H9 (cell line): ENCODE measurements around the gene MAGEA2B. TPM values are rescaled to one million over a fixed set of nuclear protein-coding genes. Genes with fewer than 3 reads are reported as not detected.

Source experiments
- DNase-seq: peaks from one replicate; pipeline ENCODE4 v3.0.0-alpha.2; 2017
- H2AFZ ChIP-seq: one replicate; pipeline ENCODE4 v1.6.1; 2013; ENCODE audit warnings: mild to moderate bottlenecking, low read length, control low read depth, moderate library complexity
- H2AK5ac ChIP-seq: 2 replicates; pipeline ENCODE4 v1.6.1; 2013; ENCODE audit warnings: low read length, control low read depth, mixed read lengths; ENCODE audit not compliant: insufficient read length
- H2BK120ac ChIP-seq: one replicate; pipeline ENCODE4 v1.6.1; 2013; ENCODE audit warnings: low read depth, mild to moderate bottlenecking, low read length, control low read depth, inconsistent platforms; ENCODE audit not compliant: poor library complexity, severe bottlenecking
- H2BK12ac ChIP-seq: 2 replicates; pipeline ENCODE4 v1.6.1; 2013; ENCODE audit warnings: low read length, control low read depth, mixed read lengths, low read depth; ENCODE audit not compliant: insufficient read length
- H2BK15ac ChIP-seq: 2 replicates; pipeline ENCODE4 v1.6.1; 2013; ENCODE audit warnings: low read depth, low read length, control low read depth
- H2BK20ac ChIP-seq: one replicate; pipeline ENCODE4 v1.6.1; 2013; ENCODE audit warnings: low read depth, mild to moderate bottlenecking, low read length, control low read depth, inconsistent platforms; ENCODE audit not compliant: poor library complexity, severe bottlenecking
- H2BK5ac ChIP-seq: 2 replicates; pipeline ENCODE4 v1.6.1; 2013; ENCODE audit warnings: low read length, control low read depth, mixed read lengths; ENCODE audit not compliant: insufficient read length
- H3K14ac ChIP-seq: 2 replicates; pipeline ENCODE4 v1.6.1; 2013; ENCODE audit warnings: low read length, control low read depth; ENCODE audit not compliant: insufficient read depth
- H3K18ac ChIP-seq: 2 replicates; pipeline ENCODE4 v1.6.1; 2013; ENCODE audit warnings: low read depth, mild to moderate bottlenecking, mixed read lengths, low read length, control low read depth; ENCODE audit not compliant: insufficient read length
- H3K23ac ChIP-seq: 2 replicates; pipeline ENCODE4 v1.6.1; 2013; ENCODE audit warnings: low read length, control low read depth, mixed read lengths, low read depth; ENCODE audit not compliant: insufficient read length
- H3K23me2 ChIP-seq: 2 replicates; pipeline ENCODE4 v1.6.1; 2013; ENCODE audit warnings: low read depth, mild to moderate bottlenecking, mixed read lengths, low read length, control low read depth; ENCODE audit not compliant: insufficient read length, poor library complexity, severe bottlenecking
- H3K27ac ChIP-seq: 2 replicates; pipeline ENCODE4 v1.5.1; 2013; ENCODE audit warnings: low read length, control low read depth, mixed read lengths, low read depth; ENCODE audit not compliant: insufficient read length
- H3K27me3 ChIP-seq: 2 replicates; pipeline ENCODE4 v1.6.1; 2013; ENCODE audit warnings: low read length, control low read depth, inconsistent platforms; ENCODE audit not compliant: insufficient read depth
- H3K4ac ChIP-seq: 2 replicates; pipeline ENCODE4 v1.6.1; 2013; ENCODE audit warnings: low read depth, mild to moderate bottlenecking, control low read depth, inconsistent platforms, low read length, moderate library complexity
- H3K4me1 ChIP-seq: 2 replicates; pipeline ENCODE4 v1.6.1; 2013; ENCODE audit warnings: low read length, control low read depth, inconsistent platforms; ENCODE audit not compliant: insufficient read depth
- H3K4me2 ChIP-seq: 2 replicates; pipeline ENCODE4 v1.6.1; 2013; ENCODE audit warnings: low read length, control low read depth, mixed read lengths; ENCODE audit not compliant: insufficient read length, insufficient read depth
- H3K56ac ChIP-seq: 2 replicates; pipeline ENCODE4 v1.6.1; 2013; ENCODE audit warnings: low read depth, mild to moderate bottlenecking, mixed read lengths, low read length, control low read depth; ENCODE audit not compliant: insufficient read length
- H3K79me1 ChIP-seq: 2 replicates; pipeline ENCODE4 v1.6.1; 2013; ENCODE audit warnings: low read depth, mild to moderate bottlenecking, moderate library complexity, low read length, control low read depth, inconsistent platforms; ENCODE audit not compliant: insufficient read depth, poor library complexity, severe bottlenecking
- H3K79me2 ChIP-seq: 2 replicates; pipeline ENCODE4 v1.6.1; 2013; ENCODE audit warnings: low read length, control low read depth, inconsistent platforms; ENCODE audit not compliant: insufficient read depth
- H3K9ac ChIP-seq: 2 replicates; pipeline ENCODE4 v1.6.1; 2013; ENCODE audit warnings: low read length, control low read depth, mixed read lengths; ENCODE audit not compliant: insufficient read length; ENCODE audit errors: extremely low read depth
- H3K9me3 ChIP-seq: one replicate; pipeline ENCODE4 v1.6.1; 2013; ENCODE audit warnings: low read depth, low read length, inconsistent platforms; ENCODE audit not compliant: control insufficient read depth
- H3T11ph ChIP-seq: one replicate; pipeline ENCODE4 v1.6.1; 2013; ENCODE audit warnings: mild to moderate bottlenecking, low read length, control low read depth, inconsistent platforms
- H4K20me1 ChIP-seq: one replicate; pipeline ENCODE4 v1.6.1; 2013; ENCODE audit not compliant: control insufficient read depth, insufficient read length, insufficient read depth
- H4K5ac ChIP-seq: 2 replicates; pipeline ENCODE4 v1.6.1; 2013; ENCODE audit warnings: low read depth, mild to moderate bottlenecking, mixed read lengths, low read length, control low read depth; ENCODE audit not compliant: insufficient read length
- H4K8ac ChIP-seq: replicated peaks from 2 replicates; pipeline ENCODE4 v1.6.1; 2013; ENCODE audit warnings: low read length, control low read depth, mixed read lengths, low read depth; ENCODE audit not compliant: insufficient read length
- H4K91ac ChIP-seq: 2 replicates; pipeline ENCODE4 v1.6.1; 2013; ENCODE audit warnings: low read depth, mild to moderate bottlenecking, moderate library complexity, mixed read lengths, low read length, control low read depth; ENCODE audit not compliant: insufficient read length
- H3K27ac Mint-ChIP-seq, 3 experiments: 2 replicates in 2 of 3; 3 replicates in 1 of 3; pipeline ENCODE4 v1.8.0; 2020 to 2021; ENCODE audit warnings: mixed read lengths in 3 of 3, mild to moderate bottlenecking in 1 of 3, moderate library complexity in 1 of 3
- H3K27me3 Mint-ChIP-seq: 2 replicates; pipeline ENCODE4 v1.8.0; 2021; ENCODE audit warnings: low read depth, mild to moderate bottlenecking, moderate library complexity, mixed read lengths
- H3K36me3 Mint-ChIP-seq, 3 experiments: 2 replicates in 2 of 3; 3 replicates in 1 of 3; pipeline ENCODE4 v1.8.0; 2020 to 2021; ENCODE audit warnings: low read depth in 3 of 3, mixed read lengths in 3 of 3; ENCODE audit not compliant: insufficient read depth in 1 of 3
- H3K4me1 Mint-ChIP-seq, 2 experiments: 2 replicates each; pipeline ENCODE4 v1.8.0; 2020; ENCODE audit warnings: mixed read lengths in 2 of 2
- H3K4me3 Mint-ChIP-seq, 2 experiments: 2 replicates in 1 of 2; 3 replicates in 1 of 2; pipeline ENCODE4 v1.8.0; 2020 to 2021; ENCODE audit warnings: mild to moderate bottlenecking in 2 of 2, mixed read lengths in 2 of 2, moderate library complexity in 1 of 2
- H3K9me3 Mint-ChIP-seq, 2 experiments: 2 replicates in 1 of 2; 3 replicates in 1 of 2; pipeline ENCODE4 v1.8.0; 2020; ENCODE audit warnings: mild to moderate bottlenecking in 2 of 2, mixed read lengths in 2 of 2, moderate library complexity in 1 of 2
- WGBS: extraction: QIAGEN DNeasy Blood & Tissue Kit; methylation state at CpG from one replicate; pipeline ENCODE4 v1.1.7; 2013; ENCODE audit warnings: missing lambda C conversion rate, low lambda C conversion rate, mixed read lengths; ENCODE audit not compliant: insufficient read length; ENCODE audit errors: extremely low coverage; 5-methylcytosine and 5-hydroxymethylcytosine counted together
- total RNA-seq: library from RNA; stranded (reverse); gene quantifications from 2 replicates; pipeline ENCODE4 v1.2.1, GENCODE V29; 2021
- TF ChIP-seq, protein P1 (sequence below): fragments of 200-600 bp; sonication (generic); conservative IDR thresholded peaks from 3 replicates; pipeline ENCODE4 v1.8.0; 2021; ENCODE audit warnings: antibody characterized with exemption, mild to moderate bottlenecking

Gene MAGEA2B
- total RNA-seq, 1 experiment from 2014 or later: not detected

DNA sequence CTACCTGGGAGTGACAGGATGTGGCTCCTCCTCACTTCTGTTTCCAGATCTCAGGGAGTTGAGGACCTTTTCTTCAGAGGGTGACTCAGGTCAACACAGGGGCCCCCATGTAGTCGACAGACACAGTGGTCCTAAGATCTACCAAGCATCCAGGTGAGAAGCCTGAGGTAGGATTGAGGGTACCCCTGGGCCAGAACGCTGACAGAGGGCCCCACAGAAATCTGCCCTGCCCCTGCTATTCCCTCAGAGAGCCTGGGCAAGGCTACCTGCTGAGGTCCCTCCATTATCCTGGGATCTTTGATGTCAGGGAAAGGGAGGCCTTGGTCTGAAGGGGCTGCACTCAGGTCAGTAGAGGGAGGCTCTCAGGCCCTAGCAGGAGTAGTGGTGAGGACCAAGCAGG, 20.7 kb downstream of the MAGEA2B start:
- H3T11ph ChIP-seq: no peak overlapping the region
- no peaks in the 10 kb centered on the region for H3K27me3 ChIP-seq
- H3K14ac ChIP-seq: no peak overlapping the region
- no peak for DNase-seq
- H4K20me1 ChIP-seq: no peaks in the 10 kb centered on the region
- H3K23me2 ChIP-seq: no peaks in the 10 kb centered on the region
- H3K9ac ChIP-seq: no peak overlapping the region
- peaks cover 4% of the 10 kb centered on the region for H3K9me3 ChIP-seq
- no peak overlapping the region for H3K4me2 ChIP-seq
- no peaks in the 10 kb centered on the region for H3K4me1 Mint-ChIP-seq
- H3K27ac Mint-ChIP-seq: no peak overlapping the region
- H4K91ac ChIP-seq: no peak overlapping the region
- H3K4ac ChIP-seq: no peak overlapping the region
- H4K5ac ChIP-seq: no peak overlapping the region
- peaks cover 0 to 2% (median 0%) of the 10 kb centered on the region in 3 experiments; a peak in 2 of 7 replicates for H3K36me3 Mint-ChIP-seq
- no peaks in the 10 kb centered on the region for H3K79me1 ChIP-seq
- no peak overlapping the region for H3K18ac ChIP-seq
- H2BK15ac ChIP-seq: no peak overlapping the region
- H3K4me1 ChIP-seq: no peaks in the 10 kb centered on the region
- no peak overlapping the region for H2BK20ac ChIP-seq
- H3K23ac ChIP-seq: no peak overlapping the region
- H2BK12ac ChIP-seq: no peak overlapping the region
- H3K27me3 Mint-ChIP-seq: peaks cover 7% of the 10 kb centered on the region
- no peak overlapping the region for H3K56ac ChIP-seq
- H3K27ac ChIP-seq: no peak overlapping the region
- H3K9me3 Mint-ChIP-seq: peaks cover 58 to 77% of the 10 kb centered on the region in 2 experiments
- H3K79me2 ChIP-seq: no peaks in the 10 kb centered on the region
- no peak overlapping the region for H2AK5ac ChIP-seq
- TF ChIP-seq, protein P1, sequence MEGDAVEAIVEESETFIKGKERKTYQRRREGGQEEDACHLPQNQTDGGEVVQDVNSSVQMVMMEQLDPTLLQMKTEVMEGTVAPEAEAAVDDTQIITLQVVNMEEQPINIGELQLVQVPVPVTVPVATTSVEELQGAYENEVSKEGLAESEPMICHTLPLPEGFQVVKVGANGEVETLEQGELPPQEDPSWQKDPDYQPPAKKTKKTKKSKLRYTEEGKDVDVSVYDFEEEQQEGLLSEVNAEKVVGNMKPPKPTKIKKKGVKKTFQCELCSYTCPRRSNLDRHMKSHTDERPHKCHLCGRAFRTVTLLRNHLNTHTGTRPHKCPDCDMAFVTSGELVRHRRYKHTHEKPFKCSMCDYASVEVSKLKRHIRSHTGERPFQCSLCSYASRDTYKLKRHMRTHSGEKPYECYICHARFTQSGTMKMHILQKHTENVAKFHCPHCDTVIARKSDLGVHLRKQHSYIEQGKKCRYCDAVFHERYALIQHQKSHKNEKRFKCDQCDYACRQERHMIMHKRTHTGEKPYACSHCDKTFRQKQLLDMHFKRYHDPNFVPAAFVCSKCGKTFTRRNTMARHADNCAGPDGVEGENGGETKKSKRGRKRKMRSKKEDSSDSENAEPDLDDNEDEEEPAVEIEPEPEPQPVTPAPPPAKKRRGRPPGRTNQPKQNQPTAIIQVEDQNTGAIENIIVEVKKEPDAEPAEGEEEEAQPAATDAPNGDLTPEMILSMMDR: no peak
- WGBS: no CpG with 5 or more reads among the region's 2 CpGs
- H2BK5ac ChIP-seq: no peak overlapping the region
- no peak overlapping the region for H3K4me3 Mint-ChIP-seq
- no peak overlapping the region for H4K8ac ChIP-seq
- H2BK120ac ChIP-seq: no peak overlapping the region
- no peak overlapping the region for H2AFZ ChIP-seq
